SH-SY5Y (cell line): ENCODE results near the gene IFRD2.

ENCODE experiments used
- GATA2 ChIP-seq: IDR thresholded peaks from 2 replicates; pipeline ENCODE4 v1.6.1; 2011; ENCODE audit warnings: mild to moderate bottlenecking, low read depth, low read length
- GATA3 ChIP-seq: IDR thresholded peaks from 2 replicates; pipeline ENCODE4 v1.6.1; 2011; ENCODE audit warnings: low read depth, mild to moderate bottlenecking, low read length, moderate library complexity

GRCh38 chr3:50317300-50317699 is 25.1 kb upstream of the IFRD2 start:
- no peak for TF ChIP-seq GATA2
- no peak for TF ChIP-seq GATA3
